Mesothelial cell of epicardium (in vitro differentiated cells): ENCODE measurements around the gene GPR18. TPM values are rescaled to one million over a fixed set of nuclear protein-coding genes. Genes with fewer than 3 reads are reported as not detected.

ENCODE experiments used
- DNase-seq, 2 experiments: peaks; one replicate each; pipeline ENCODE4 v3.0.0; 2021; ENCODE audit warnings: low spot score in 2 of 2; ENCODE audit not compliant: unreplicated experiment in 2 of 2
- H3K27ac Mint-ChIP-seq: 2 replicates; pipeline ENCODE4 v1.8.0; 2021; ENCODE audit warnings: mixed read lengths
- H3K27me3 Mint-ChIP-seq: 2 replicates; pipeline ENCODE4 v1.8.0; 2021; ENCODE audit warnings: low read depth, mixed read lengths
- H3K36me3 Mint-ChIP-seq: 2 replicates; pipeline ENCODE4 v1.8.0; 2021; ENCODE audit warnings: mixed read lengths
- H3K4me1 Mint-ChIP-seq: 2 replicates; pipeline ENCODE4 v1.8.0; 2021; ENCODE audit warnings: mixed read lengths
- H3K4me3 Mint-ChIP-seq: 2 replicates; pipeline ENCODE4 v1.8.0; 2021; ENCODE audit warnings: mild to moderate bottlenecking, moderate library complexity, mixed read lengths
- H3K9me3 Mint-ChIP-seq: 2 replicates; pipeline ENCODE4 v1.8.0; 2021; ENCODE audit warnings: mixed read lengths
- CTCF ChIP-seq: fragments of 200-600 bp; sonication (generic); IDR thresholded peaks from one replicate; pipeline ENCODE4 v1.5.0; 2021; ENCODE audit warnings: antibody characterized with exemption; ENCODE audit not compliant: unreplicated experiment
- total RNA-seq: library from RNA; stranded (reverse); gene quantifications from 3 replicates; pipeline ENCODE4 v1.2.1, GENCODE V29; 2021

Gene GPR18
- total RNA-seq: not detected in 3 replicates

GRCh38 chr13:99258210-99258860 is at the start of gene GPR18:
TSS of gene GPR18 (minus strand) at chr13:99258379. CDS start at chr13:99255872, 2,507 bp downstream.
- H3K4me3 Mint-ChIP-seq: no peak within 1 kb of the TSS
- no peak within 1 kb of the TSS for H3K27ac Mint-ChIP-seq
- peaks cover 14% of the 10 kb centered on the region for H3K36me3 Mint-ChIP-seq
- DNase-seq: no peak
- H3K9me3 Mint-ChIP-seq: no peaks in the 10 kb centered on the region
- no peak for TF ChIP-seq CTCF
- no peaks in the 10 kb centered on the region for H3K27me3 Mint-ChIP-seq
- no peaks in the 10 kb centered on the region for H3K4me1 Mint-ChIP-seq

GRCh38 chr13:99307648-99308339 is 49.6 kb upstream of the GPR18 start:
- no peak for TF ChIP-seq CTCF
- Mint-ChIP-seq H3K9me3 (peaks cover 5% of the 10 kb centered on the region), H3K36me3 (peaks cover 13% of the 10 kb centered on the region), H3K27me3 (no peaks in the 10 kb centered on the region), H3K4me1 (peaks cover 20% of the 10 kb centered on the region), H3K27ac (peak overlapping the region; percentile 80), H3K4me3 (no peak overlapping the region)
- DNase-seq: no peak

- Mint-ChIP-seq H3K36me3 (peaks cover 10% of the 10 kb centered on the region), H3K4me1 (peaks cover 20% of the 10 kb centered on the region)
These were observed 49.1 kb upstream of the GPR18 start, which contains the start of gene GPR183 for GRCh38 chr13:99307247-99307646. TSS of gene GPR183 (minus strand) at chr13:99307399. CDS start at chr13:99296145, 11,254 bp downstream.

GRCh38 chr13:99305566-99305965 is 47.4 kb upstream of the GPR18 start:
- H3K36me3 Mint-ChIP-seq: peaks cover 10% of the 10 kb centered on the region
- H3K27ac Mint-ChIP-seq: no peak overlapping the region
- peaks cover 14% of the 10 kb centered on the region for H3K4me1 Mint-ChIP-seq
- no peaks in the 10 kb centered on the region for H3K27me3 Mint-ChIP-seq
- H3K9me3 Mint-ChIP-seq: peaks cover 5% of the 10 kb centered on the region
- no peak overlapping the region for H3K4me3 Mint-ChIP-seq
- no peak for TF ChIP-seq CTCF
- DNase-seq: no peak

More at GRCh38 chr13:99307247-99307646, 49.1 kb upstream of the GPR18 start, which contains the start of gene GPR183:
- TF ChIP-seq CTCF: no peak
- Mint-ChIP-seq H3K4me3 (no peak within 1 kb of the TSS), H3K27me3 (no peaks in the 10 kb centered on the region), H3K9me3 (peaks cover 5% of the 10 kb centered on the region), H3K27ac (peak within 1 kb of the TSS; percentile 80)
- no peak for DNase-seq

- no peaks in the 10 kb centered on the region for H3K27me3 Mint-ChIP-seq
- H3K4me1 Mint-ChIP-seq: peaks cover 14% of the 10 kb centered on the region
- H3K4me3 Mint-ChIP-seq: no peak overlapping the region
- TF ChIP-seq CTCF: no peak
- no peak for DNase-seq
- peaks cover 5% of the 10 kb centered on the region for H3K9me3 Mint-ChIP-seq
- H3K27ac Mint-ChIP-seq: no peak overlapping the region
- peaks cover 10% of the 10 kb centered on the region for H3K36me3 Mint-ChIP-seq
These were observed 47.0 kb upstream of the GPR18 start for GRCh38 chr13:99305158-99305557.
